Activated CD4-positive, alpha-beta T cell treated with anti-CD3 and anti-CD28 coated beads, Interleukin-2, amount 50 U/mL, for 24 hours (primary cell): ENCODE measurements around the gene URM1.
"Not testable (repeated sequence)": the region's sequence is repeated elsewhere in the genome, so short reads cannot be mapped to it uniquely, and the experiment has no call there.

ENCODE experiments used
- DNase-seq, 2 donors: peaks; one replicate each; pipeline ENCODE4 v3.0.0-alpha.2; 2020; ENCODE audit warnings: low read depth in 1 of 2, low spot score in 1 of 2

Gene URM1

GRCh38 chr9:128406848-128407391 is 35.7 kb downstream of the URM1 start:
- DNase-seq, result no peak

GRCh38 chr9:128408963-128409431 is 37.8 kb downstream of the URM1 start:
- no peak for DNase-seq

DNA sequence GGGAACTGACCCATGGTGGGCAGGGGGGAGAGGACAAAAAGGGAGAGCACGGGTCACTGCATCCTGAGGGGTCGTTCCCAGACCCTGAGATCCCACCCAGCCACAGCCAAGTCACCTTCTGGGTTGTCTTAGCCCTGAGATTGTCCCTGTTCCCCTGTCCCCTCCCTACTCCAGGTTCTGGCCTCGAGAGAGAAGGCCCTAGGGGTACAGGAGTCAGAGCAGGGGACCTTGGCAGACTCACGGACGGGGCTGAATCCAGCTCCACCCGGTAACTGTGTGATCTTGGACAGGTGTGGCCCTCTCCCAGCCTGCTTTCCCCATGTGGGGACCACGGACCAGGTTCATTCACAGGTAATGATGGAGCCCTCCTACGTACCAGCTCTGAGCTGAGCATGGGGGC is 38.3 kb downstream of the URM1 start:
- no peak for DNase-seq

GRCh38 chr9:128409978-128410377 is 38.8 kb downstream of the URM1 start:
- no peak for DNase-seq

- DNase-seq, result no peak
These were observed 40.4 kb downstream of the URM1 start for GRCh38 chr9:128411364-128412119.

DNA sequence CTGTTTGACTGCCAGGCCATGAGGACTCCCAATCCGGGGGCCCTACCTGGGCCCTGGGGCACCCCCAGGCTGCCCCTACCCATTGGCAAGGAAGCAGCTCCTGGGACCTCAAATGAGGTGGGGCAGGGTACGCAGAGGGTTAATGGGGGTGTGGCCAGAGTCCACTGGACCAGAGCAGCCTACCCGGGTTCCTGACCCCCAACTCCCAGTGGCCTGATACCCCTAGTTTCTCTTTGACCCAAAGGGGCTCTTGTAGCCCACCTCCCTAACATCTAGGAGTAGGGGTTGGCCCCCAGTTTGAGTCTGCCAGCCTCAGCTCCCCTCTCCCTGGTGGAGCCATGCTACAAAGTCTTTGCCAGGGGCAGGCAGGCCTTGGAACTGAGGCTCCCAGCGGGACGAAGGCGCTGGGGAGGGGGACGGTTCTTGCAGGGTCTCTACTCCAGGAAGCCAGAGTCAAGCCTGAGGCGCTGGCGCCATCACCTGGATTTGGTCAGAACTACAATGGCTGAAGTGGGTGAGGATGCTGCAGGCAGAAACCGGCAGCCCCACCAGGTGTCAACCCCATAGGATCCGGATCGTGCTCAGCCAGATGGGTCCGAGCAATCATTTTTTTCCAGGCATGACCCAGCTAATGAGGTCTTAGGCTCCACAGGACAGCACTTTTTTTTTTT is 41.1 kb downstream of the URM1 start:
- DNase-seq, result peak; percentile 16 to 25

DNA sequence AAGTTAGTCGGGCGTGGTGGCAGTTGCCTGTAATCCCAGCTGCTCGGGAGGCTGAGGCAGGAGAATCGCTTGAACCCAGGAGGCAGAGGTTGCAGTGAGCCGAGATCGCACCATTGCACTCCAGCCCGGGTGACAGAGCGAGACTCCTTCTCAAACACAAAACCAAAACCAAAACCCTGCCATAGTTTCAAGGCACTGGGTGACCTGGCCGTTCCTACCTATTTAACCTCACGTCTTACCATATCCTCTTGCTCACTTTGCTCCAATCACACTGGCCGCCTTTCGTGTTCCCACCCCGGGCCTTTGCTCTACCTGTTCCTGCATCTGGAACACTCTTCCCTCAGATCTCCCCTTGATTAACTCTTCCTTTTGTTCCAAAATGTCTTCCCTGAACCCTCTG is 42.6 kb downstream of the URM1 start:
- DNase-seq, result not testable (repeated sequence)

GRCh38 chr9:128414461-128414860 is 43.3 kb downstream of the URM1 start:
- no peak for DNase-seq

DNA sequence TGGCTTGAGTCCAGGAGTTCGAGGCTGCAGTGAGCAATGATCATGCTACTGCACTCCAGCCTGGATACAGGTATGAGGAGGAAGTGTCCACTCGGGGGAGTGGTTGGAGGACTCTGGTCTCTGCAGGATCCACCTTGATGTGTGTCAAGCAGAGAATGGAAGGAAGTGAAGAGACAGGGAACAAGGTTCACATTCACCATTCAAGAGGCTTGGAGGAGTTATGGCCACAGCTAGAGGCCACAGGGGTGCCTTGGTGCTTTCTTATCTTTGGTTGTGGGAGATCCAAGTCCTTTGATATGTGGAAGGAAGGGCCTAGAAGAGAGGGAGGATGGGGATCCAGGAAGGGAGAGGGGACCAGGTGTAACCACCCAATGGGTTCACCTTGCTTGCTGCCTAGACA is 44.1 kb downstream of the URM1 start:
- no peak for DNase-seq

DNA sequence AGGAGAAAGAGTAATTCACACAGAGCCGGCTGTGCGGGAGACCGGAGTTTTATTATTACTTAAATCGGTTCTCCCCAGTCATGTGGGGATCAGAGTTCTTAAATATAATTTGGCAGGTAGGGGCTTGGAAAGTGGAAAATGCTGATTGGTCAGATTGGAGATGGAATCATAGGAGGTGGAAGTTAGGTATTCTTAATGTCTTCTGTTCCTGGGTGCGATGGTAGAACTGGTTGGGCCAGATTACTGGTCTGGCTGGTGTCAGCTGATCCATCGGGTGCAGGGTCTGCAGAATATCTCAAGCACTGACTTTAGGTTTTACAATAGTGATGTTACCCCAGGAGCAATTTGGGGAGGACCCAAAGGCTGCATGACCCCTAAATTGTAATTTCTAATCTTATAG is 44.8 kb downstream of the URM1 start:
- DNase-seq, result no peak

DNA sequence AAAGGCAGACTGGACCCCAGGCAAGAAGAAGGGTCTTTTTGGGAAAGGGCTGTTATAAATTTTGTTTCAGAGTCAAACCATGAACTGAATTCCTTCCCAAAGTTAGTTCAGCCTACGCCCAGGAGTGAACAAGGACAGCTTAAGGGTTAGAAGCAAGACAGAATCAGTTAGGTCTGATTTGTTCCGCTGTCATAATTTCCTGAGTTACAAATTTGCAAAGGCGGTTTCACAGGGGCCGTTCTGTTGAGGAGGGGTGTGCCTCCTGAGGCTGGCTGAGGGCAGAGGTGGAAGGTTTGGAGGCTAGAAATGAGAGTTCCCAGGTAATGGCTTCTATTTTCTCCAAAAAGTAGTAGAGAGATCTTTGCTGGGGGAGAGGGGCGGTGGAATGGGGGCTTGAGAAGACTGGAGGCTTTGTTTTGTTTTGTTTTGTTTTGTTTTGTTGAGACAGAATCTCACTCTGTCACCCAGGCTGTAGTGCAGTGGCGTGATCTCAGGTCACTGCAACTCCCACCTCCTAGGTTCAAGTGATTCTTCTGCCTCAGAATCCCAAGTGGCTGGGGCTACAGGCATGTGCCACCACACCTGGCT is 45.4 kb downstream of the URM1 start:
- no peak for DNase-seq

- no peak for DNase-seq
These were observed 48.1 kb downstream of the URM1 start for GRCh38 chr9:128419061-128419925.

DNA sequence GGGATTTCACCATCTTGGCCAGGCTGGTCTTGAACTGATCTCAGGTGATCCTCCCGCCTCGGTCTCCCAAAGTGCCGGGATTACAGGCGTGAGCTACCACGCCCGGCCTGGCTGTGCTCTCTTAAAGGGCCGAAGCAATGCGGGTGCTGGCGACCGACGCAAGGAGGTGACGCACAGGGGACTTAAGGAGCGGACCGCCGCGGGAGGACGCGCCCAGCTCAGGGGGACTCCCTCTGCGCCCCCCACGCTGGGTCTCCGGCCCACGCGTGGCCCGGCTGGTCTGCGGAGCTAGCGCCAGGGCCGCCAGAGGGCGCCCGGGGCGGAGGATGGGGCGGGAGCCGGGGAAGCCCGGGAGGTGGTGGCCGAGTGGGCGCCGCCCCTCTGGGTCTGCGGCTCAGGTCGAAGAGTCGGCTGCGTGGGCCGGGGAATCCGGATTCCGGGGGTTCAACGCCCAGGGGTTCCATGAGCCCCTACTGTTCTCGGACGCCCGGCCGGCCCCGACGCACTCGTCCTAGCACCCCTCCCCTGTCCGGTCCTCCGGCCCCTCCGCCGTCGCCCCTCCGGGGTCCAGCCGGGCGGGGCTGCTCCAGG is 49.0 kb downstream of the URM1 start:
- DNase-seq, result peak; percentile 9 to 22

DNA sequence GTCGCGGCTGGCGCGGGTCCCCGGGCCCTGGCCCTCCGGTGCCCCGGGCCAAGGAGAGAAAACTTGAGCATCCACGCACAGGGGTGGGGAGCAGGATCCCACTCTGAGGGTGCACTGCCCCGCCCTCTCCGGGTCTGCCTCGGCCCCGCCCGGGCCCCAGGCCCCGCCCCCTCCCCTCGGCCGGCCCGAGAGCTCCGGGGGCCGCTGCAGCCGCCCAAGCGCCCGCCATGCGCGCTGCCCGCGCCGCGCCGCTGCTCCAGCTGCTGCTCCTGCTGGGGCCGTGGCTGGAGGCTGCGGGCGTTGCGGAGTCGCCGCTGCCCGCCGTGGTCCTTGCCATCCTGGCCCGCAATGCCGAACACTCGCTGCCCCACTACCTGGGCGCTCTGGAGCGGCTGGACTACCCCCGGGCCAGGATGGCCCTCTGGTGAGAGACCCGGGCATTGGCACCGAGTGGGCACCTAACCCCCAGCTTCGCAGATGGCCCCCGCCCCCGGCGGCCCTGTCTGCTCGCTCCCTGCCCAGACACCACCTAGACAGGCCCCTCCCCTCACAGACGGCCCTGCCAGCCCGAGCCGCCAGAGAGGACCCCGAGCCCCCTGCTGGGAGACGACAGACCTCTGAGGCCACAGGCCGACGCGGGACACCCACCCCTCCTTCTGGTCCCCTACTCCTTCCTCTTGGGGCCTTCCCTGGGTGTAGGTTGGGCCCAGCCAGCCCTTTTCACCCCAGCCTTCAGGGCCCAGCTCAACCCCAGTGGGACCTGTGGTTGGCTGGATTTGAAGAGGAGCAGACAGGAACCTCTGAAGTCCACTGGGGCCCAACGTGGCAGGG is 49.7 kb downstream of the URM1 start, which contains the start of gene CERCAM:
TSS of gene CERCAM (plus strand) at position 207 of the 831 bp plus-strand sequence. CDS start at position 228, 21 bp downstream.
- DNase-seq, result peak in 1 of 2 donors; percentile 11

DNA sequence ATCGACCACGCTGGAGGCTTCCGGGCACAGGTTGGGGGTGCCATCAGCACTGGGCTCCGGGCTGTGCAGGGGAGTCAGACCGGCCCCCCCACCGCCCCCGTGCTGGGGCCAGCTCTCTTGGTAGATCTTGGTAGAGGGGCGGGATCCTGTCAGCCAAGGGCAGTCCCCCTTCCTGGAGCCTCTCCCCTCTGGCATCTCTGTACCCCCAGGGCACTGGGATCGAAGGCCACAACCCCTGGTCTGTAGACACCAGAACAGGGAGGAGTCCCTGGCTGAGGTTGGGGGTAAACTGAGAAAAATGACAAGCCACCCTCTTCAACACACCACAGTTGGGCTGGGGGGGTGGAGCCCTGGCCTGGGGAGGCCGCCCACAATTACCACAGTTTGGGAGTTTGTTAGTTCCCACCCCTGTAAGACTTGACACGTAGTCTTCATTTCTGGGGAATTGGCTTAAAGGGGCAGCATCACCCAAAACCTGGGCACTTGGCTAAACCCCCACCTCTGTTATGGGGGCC is 50.4 kb downstream of the URM1 start:
- DNase-seq, result no peak

DNA sequence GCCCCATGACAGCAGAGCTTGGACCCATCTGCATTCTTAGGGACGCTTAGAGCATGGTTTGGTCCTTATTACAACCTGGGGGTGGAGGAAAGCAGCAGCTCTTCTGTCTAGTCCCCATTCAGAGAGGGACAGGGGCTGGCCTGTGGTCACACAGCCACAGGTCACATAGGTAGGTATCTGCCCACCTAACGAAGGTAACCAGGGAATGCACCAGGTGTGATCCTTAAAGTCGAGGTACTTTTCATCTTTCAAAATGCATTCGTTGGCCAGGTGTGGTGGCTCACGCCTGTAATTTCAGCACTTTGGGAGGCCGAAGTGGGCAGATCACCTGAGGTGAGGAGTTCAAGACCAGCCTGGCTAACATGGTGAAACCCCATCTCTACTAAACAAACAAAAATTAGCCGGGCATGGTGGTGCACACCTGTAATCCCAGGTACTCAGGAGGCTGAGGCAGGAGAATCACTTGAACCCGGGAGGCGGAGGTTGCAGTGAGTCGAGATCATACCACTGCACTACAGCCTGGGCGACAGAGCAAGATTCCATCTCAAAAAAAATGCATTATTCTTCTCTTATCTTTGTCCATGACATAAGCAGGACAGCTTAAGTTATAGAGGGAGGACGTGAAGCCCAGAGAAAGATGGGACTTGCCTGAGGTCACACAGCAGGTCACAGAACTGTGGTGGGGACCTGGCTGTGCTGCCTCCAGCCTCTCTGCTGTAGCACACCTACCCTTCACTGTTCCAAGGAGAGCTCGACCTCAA is 51.0 kb downstream of the URM1 start:
- DNase-seq, result not testable (repeated sequence)

DNA sequence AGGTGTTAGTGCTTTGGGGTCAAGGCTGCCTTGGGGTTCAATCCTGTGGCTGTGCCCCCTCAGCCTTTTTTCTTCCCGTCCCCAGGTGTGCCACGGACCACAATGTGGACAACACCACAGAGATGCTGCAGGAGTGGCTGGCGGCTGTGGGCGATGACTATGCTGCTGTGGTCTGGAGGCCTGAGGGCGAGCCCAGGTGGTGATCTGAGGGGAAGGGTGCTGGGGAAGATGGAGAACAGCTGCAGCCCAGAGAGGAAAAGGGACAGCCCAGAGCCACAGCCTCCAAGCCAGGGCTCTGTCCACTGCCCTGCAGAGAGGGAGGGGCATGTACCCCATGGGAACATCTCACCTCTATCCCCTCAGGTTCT is 51.6 kb downstream of the URM1 start:
- no peak for DNase-seq

DNA sequence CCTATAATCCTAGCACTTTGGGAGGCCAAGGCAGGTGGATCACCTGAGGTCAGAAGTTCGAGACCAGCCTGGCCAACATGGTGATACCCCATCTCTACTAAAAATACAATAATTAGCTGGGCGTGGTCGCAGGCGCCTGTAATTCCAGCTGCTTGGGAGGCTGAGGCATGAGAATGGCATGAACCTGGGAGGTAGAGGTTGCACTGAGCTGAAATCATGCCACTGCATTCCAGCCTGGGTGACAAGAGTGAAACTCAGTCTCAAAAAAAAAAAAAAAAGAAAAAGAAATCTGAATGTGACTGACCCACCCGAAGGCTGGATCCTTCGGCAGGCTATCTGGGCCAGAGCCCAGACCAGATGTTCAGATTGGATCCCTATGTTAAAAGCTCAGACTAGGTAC is 52.2 kb downstream of the URM1 start:
- not testable (repeated sequence) for DNase-seq
